Mucosa of gallbladder (tissue), 1 donor: ENCODE measurements around the gene CMKLR1. TPM values are rescaled to one million over a fixed set of nuclear protein-coding genes. Genes with fewer than 3 reads are reported as not detected.
A peak's percentile ranks its signal among the peaks of the same experiment; 100 is the strongest.

Source experiments
- DNase-seq: peaks from one replicate; pipeline ENCODE4 v3.0.0-alpha.2; 2020; ENCODE audit warnings: low spot score
- total RNA-seq: library from RNA; stranded (reverse); gene quantifications from one replicate; pipeline ENCODE4 v1.2.1, GENCODE V29; 2021
- donor health status: DM: no; HTN: no; CAD: no.

CMKLR1 gene, protein sequence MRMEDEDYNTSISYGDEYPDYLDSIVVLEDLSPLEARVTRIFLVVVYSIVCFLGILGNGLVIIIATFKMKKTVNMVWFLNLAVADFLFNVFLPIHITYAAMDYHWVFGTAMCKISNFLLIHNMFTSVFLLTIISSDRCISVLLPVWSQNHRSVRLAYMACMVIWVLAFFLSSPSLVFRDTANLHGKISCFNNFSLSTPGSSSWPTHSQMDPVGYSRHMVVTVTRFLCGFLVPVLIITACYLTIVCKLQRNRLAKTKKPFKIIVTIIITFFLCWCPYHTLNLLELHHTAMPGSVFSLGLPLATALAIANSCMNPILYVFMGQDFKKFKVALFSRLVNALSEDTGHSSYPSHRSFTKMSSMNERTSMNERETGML
- total RNA-seq, result 8.4 TPM

GRCh38 chr12:108338915-108339657, at the start of gene CMKLR1:
CMKLR1 (minus strand) TSS chr12:108339311; CDS start chr12:108293591, 45,720 bp downstream.
- DNase-seq, result peak; percentile 19

DNA sequence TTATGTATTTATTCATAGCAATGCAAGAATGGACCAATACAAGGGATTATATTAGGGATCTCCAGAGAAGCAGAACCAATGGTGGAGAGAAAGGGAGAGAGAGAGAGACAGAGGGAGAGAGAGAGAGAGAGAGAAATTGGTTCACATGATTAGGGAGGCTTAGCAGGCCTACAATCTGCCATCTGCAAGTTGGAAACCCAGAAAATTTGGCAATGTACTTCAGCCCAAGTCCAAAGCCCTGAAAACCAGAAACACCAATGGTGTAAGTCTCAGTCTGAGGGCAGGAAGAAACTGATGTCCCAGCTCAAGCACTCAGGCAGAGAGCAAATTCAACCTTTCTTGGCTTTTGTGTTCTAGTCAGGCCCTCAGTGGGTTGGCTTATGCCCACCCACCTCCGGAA, 48.7 kb upstream of the CMKLR1 start:
- DNase-seq, result no peak

DNA sequence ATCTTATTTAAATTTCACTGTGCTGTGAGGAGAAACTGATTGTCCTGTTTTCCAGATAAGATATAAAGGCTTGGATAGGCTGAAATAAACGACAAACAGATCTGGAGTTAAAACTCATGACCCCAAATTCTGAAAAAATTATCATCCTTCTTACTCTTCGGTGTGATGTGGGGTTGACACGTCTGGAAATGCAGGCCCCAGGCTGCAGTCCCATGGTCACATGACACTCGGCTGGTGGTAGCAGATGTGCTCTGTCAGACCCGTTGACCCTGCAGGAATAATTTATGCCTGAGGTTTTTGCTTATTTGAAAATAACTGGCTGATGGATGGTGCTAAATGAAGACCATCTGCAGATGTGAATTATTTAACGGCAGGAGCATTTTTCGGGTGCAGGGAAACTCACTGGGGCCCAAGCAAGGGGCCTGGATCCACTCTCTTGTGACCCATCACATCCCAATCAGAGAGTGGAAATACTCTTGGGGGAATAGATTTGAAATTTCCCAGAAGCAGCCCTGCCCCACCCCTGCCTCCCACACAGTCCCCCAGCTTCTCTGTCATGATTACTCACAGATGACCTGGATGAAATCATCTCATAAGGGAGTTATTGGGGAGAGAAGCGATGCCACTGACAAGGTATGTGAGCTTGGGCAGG, 47.7 kb upstream of the CMKLR1 start:
- DNase-seq, result no peak

- no peak for DNase-seq
These were observed 43.3 kb upstream of the CMKLR1 start for GRCh38 chr12:108382437-108382801.

DNA sequence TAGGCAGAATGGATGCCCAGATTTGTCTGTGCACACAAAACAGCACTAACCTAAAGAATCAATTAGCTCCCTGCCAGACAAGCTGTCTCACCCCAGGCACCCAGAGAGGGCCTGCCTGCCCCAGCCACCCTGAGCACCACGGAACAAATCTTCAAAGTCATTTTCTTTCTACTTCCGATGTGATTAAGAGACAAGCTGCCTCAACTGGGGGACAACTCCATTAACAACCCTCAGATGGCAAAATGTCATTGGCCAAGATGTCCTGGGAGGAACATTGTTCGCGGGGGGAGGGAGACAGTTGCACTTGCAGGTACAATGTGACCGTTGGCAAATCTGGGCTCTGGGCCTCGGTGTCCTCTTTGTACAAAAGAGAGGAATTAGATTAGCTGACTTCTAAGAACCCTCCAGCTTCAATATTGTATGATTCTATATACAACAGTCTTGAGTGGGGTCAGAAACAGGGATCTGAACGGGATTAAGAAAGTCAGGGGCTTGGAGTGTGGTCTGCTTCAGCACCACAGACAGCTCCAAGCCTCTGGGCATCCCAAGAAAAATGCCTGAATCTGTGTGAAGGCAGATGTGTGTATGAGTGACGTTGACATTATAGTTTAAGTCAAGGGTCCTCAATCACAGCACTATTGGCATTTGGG, 42.8 kb upstream of the CMKLR1 start:
- no peak for DNase-seq

- no peak for DNase-seq
These were observed 41.3 kb upstream of the CMKLR1 start for GRCh38 chr12:108380382-108380781.

- no peak for DNase-seq
These were observed 40.7 kb upstream of the CMKLR1 start for GRCh38 chr12:108379823-108380222.

- no peak for DNase-seq
These were observed 39.8 kb upstream of the CMKLR1 start for GRCh38 chr12:108378926-108379325.

- DNase-seq, result no peak
These were observed 38.1 kb upstream of the CMKLR1 start for GRCh38 chr12:108377260-108377659.

DNA sequence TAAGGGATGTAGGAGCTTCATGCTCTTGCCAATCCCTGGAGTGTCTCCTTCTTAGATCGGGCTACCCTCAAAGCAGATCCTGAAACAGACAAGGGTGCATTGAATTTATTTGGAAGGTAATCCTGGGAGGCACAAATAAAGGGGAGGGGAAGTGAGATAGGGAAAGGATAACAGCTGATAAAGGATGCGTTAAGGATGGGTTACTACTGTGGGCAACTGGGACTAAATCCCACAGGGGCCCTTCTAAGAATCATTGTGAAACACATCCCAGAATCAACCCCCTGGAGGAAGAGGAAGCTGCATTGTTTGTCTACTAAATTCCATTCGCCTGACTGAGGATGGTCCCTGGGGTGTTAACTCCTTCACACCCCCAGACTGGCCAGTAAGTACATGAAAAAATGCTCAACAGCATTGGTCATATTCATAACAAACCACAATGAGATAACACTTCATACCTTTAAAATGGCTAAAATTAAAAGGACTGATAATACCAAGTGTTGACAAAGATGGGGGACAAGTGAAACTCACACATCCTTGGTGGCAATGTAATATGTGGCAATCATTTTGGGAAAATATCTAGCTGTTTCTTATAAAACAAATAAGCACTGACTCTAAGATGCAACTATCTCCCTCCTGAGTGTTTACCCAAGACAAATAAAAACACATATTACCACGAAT, 37.0 kb upstream of the CMKLR1 start:
- no peak for DNase-seq

DNA sequence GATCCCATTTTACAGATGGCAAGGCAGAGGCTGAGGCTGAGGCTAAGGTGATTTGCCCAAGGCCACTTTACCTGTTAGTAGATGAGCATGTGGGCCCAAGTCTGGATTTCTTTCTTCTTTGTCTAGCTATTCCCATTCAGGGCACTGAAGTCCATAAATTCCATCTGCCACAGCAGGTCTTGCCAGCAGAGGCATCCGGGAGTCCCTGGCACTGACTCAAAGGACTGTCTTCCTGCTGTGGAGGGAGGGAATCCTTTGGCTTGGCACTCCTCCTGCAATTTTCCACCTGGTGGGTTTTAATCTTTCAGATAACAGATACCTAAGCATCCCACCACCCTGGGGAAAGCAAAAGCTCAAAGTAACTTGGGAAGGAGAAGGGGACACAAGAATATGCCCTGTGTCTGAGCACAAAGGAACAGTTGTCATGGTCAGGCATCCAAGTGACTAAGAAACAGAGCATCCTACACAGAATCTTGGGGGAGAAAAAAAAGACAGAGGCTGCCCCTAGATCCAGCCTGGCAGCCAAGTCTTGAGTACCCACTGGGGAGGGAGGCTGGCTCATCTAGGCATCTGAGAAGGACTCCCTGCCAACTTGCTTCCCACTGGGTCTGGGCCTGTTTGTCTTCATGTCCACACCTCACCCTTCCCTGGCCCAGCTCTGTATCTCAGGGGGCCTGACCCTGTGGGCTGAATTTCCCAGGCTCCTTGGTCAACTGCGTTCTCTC, 35.6 kb upstream of the CMKLR1 start:
- peak; percentile 45 for DNase-seq

DNA sequence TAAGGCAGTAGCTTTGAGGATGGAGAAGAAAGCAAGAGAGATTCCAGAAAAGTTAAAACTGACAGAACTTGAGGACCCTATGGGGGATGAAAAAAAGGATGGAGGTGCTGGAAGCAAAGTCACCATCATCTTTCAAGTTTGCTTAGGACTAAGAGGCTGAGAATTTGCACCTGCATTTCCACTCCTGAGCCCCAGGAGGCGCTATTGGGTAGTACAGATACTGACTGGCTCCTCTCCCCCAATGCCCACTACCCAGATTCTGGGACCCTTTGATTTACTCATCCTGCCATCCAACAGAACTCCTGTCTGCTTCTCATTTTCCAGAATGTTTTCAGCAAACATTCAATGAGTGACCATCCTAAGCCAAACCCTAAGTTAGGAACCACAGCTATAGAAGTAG, 34.0 kb upstream of the CMKLR1 start:
- no peak for DNase-seq

- DNase-seq, result peak; percentile 13
These were observed 32.8 kb upstream of the CMKLR1 start for GRCh38 chr12:108371801-108372344.

- DNase-seq, result no peak
These were observed 31.3 kb upstream of the CMKLR1 start for GRCh38 chr12:108370415-108370814.

- no peak for DNase-seq
These were observed 30.8 kb upstream of the CMKLR1 start for GRCh38 chr12:108369736-108370396.

GRCh38 chr12:108368089-108368488, 29.0 kb upstream of the CMKLR1 start:
- DNase-seq, result no peak

- no peak for DNase-seq
These were observed 28.3 kb upstream of the CMKLR1 start for GRCh38 chr12:108367436-108367835.

DNA sequence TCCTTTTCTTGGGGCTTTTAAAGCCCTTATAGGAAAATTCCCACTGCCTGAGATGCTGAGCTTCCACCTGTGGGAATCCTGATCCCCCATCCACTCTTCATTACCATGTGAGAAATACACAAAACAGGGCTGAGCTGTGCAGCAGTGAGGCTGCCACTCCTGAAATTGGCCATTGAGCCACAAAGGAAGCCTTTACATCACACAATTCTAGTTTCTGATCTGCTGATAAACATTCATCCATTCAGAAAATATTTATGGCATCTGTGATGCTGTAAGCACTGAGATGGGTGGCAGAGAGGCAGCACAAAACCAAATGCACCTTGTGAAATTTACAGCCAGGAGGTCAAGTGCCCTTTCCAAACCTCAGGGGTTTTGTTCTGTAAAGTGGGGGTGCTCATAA, 26.2 kb upstream of the CMKLR1 start:
- no peak for DNase-seq

DNA sequence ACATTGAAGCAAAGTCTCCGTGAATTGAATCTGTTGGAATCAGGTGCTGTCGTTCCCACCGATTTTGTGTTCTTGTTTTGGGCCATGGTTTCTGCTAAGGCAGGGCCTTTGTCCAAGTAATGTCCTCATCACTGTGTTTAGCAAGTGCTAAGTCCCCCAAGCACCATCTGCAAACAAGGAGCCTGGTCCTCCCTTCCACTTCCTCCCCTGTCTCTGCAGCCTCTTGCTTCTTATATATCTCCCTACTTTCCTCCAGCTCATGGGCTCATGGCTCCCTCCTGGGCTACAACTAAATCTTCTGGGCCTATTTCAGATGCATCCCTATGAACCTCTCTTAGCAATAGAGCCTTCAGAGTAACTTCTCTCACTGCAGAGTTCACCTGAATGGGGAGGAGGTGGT, 25.8 kb upstream of the CMKLR1 start:
- no peak for DNase-seq

- no peak for DNase-seq
These were observed 24.5 kb upstream of the CMKLR1 start for GRCh38 chr12:108363565-108363964.
